ENCODE results near the gene PHLDA3. TPM values are rescaled to one million over a fixed set of nuclear protein-coding genes. Genes with fewer than 3 reads are reported as not detected.

Gene PHLDA3
- total RNA-seq, 4 donors from 2014 or later, result 14.4 to 80.2 (median 43.7) TPM

DNA sequence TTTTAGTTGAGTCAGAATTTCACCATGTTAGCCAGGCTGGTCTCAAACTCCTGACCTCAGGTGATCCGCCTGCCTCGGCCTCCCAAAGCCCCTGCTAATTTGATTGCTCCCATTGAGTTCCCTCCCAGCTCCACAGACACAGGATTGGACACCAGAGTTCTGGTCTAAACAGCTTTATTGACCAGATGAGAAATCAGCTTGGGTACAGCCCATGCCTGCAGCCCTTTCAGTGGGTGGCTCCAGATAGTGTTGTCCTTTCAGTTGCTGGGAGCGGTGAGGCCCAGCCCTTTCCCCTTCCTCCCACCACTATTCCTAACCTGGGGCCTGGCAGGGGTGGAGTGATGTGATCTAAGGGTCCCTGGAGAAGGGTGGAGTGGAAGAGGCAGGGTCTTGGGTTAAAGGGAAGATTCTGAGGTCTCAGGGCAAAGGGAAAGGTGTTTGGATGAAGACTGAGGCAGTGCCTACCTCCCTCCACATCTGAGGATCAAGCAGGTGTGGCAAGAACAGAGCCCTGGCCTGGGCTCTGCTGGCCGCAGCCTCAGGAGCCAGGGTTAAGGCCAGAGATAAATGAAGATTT, 14.5 kb upstream of the PHLDA3 start:
- DNase-seq, result peak in 1 of 2 donors; percentile 18
- Histone ChIP-seq H3K27ac (peak overlapping the region; percentile 71 to 97), H3K4me1 (peaks cover 6 to 26% of the 10 kb centered on the region in 2 donors), H3K36me3 (no peaks in the 10 kb centered on the region), H3K9me3 (no peaks in the 10 kb centered on the region), H3K27me3 (no peaks in the 10 kb centered on the region), H3K4me3 (no peak overlapping the region)
- intact Hi-C loops (cut with DNase I; ENCODE audit: low total_unique reads), result loop anchor here (2.0 kb wide), 1 partner anchor 29 kb away; no protein-coding TSS in a partner anchor
- TF ChIP-seq POLR2A (IDR thresholded peaks at IDR 0.05) (no peak), CTCF (IDR thresholded peaks at IDR 0.05) (no peak)

- DNase-seq, result peak in 1 of 2 donors; percentile 25
- TF ChIP-seq POLR2A (IDR thresholded peaks at IDR 0.05), result no peak
- no peak for TF ChIP-seq CTCF (IDR thresholded peaks at IDR 0.05)
- Histone ChIP-seq H3K27ac (peak overlapping the region; percentile 71 to 97), H3K36me3 (no peaks in the 10 kb centered on the region), H3K27me3 (no peaks in the 10 kb centered on the region), H3K4me1 (peaks cover 6 to 22% of the 10 kb centered on the region in 2 donors), H3K4me3 (no peak overlapping the region), H3K9me3 (no peaks in the 10 kb centered on the region)
- intact Hi-C loops (cut with DNase I; ENCODE audit: low total_unique reads), result loop anchor here (2.0 kb wide), 1 partner anchor 30 kb away; no protein-coding TSS in a partner anchor
These were observed 13.8 kb upstream of the PHLDA3 start for GRCh38 chr1:201482755-201483154.

DNA sequence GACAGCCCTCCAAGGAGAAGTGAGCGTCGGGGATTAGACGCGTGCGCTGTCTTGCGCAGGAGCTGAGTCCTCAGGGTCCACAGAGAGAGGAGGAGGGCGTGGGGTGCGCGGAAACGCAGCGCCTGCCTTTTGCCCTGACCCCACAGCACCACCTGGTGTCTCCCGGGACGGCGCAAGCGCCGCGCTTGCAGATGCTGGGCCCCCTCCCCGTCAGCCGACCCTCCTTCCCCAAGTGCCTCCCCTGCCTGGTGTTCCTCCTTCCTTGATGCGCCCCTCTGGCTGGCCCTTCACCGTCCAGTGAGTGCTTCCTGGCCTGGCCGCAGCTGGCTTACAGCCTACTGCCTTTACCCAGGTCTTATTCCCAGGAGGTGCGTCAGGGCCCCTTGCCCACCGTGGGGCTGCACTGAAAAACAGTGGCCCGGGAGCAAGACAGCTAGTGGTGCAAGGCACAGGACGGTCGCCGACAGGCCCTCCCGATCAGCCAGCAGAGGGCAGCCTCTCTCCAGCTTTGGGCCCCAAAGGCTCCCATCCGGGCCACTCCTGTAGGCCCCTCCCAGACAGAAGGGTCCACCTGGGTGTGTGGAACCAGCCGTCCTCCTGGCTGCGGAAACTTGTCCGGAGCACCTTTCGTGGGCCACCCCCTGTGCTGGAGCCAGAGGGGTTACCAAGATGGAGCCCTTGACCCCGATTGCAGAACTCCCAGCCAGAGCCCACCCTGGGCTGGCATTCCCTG, 12.9 kb upstream of the PHLDA3 start:
- peak; percentile 90 to 98 (median 98) for TF ChIP-seq CTCF (IDR thresholded peaks at IDR 0.05)
- peak in 1 of 2 donors; percentile 25 for TF ChIP-seq POLR2A (IDR thresholded peaks at IDR 0.05)
- H3K4me1 ChIP-seq, result peaks cover 6 to 15% of the 10 kb centered on the region in 2 donors
- no peaks in the 10 kb centered on the region for H3K27me3 ChIP-seq
- no peaks in the 10 kb centered on the region for H3K9me3 ChIP-seq
- DNase-seq, result peak; percentile 91 to 93
- no peaks in the 10 kb centered on the region for H3K36me3 ChIP-seq
- intact Hi-C loops (cut with DNase I; ENCODE audit: low total_unique reads), result loop anchor here (2.0 kb wide), 1 partner anchor 31 kb away; no protein-coding TSS in a partner anchor
- peak overlapping the region; percentile 71 to 97 for H3K27ac ChIP-seq
- peak overlapping the region; percentile 4 to 18 for H3K4me3 ChIP-seq

DNA sequence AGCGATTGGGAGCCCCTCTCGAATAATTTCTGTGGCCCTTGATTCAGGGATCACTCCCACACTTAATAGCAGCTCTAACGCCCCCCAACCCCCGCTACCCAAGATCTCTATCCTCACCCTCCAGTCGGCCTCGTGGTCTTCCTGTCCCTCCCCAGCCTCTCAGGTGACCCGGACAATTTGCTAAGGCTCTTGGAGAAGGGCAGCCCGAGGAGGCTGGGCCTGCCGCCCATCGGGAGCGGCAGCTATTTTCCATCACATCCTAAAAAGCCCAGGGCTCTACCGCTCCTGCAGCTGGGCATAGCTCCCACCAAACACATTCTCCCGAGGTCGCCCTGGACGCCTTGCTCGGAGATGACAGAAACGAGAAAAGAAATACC, 12.0 kb upstream of the PHLDA3 start:
- Histone ChIP-seq H3K4me1 (peaks cover 6 to 15% of the 10 kb centered on the region in 2 donors), H3K4me3 (peak overlapping the region; percentile 4 to 18), H3K36me3 (no peaks in the 10 kb centered on the region), H3K9me3 (no peaks in the 10 kb centered on the region), H3K27me3 (no peaks in the 10 kb centered on the region), H3K27ac (peak overlapping the region; percentile 71 to 97)
- no peak for TF ChIP-seq CTCF (IDR thresholded peaks at IDR 0.05)
- TF ChIP-seq POLR2A (IDR thresholded peaks at IDR 0.05), result no peak
- intact Hi-C loops (cut with DNase I; ENCODE audit: low total_unique reads), result no loop called here
- no peak for DNase-seq
